ENCODE data around the gene CEP152. TPM values are rescaled to one million over a fixed set of nuclear protein-coding genes. Genes with fewer than 3 reads are reported as not detected.

Gene CEP152
- total RNA-seq, 1 donor from 2014 or later, result 26.2 TPM

- H3K9me3 Mint-ChIP-seq, result peaks cover 13% of the 10 kb centered on the region
- no peak overlapping the region for H3K27ac Mint-ChIP-seq
- DNase-seq (ENCODE audit: low spot score), result no peak
- no peak overlapping the region for H3K4me3 Mint-ChIP-seq (ENCODE audit: low read depth)
- no peaks in the 10 kb centered on the region for H3K4me1 Mint-ChIP-seq (ENCODE audit: low read depth)
- intact Hi-C loops (cut with micrococcal nuclease), result no loop called here
- H3K27me3 Mint-ChIP-seq (ENCODE audit: low read depth), result peaks cover 3% of the 10 kb centered on the region
- no peaks in the 10 kb centered on the region for H3K36me3 Mint-ChIP-seq (ENCODE audit: low read depth)
These were observed 105.5 kb downstream of the CEP152 start for GRCh38 chr15:48705381-48705780.

- Mint-ChIP-seq H3K27me3 (ENCODE audit: low read depth) (no peaks in the 10 kb centered on the region), H3K4me1 (ENCODE audit: low read depth) (no peaks in the 10 kb centered on the region), H3K36me3 (ENCODE audit: low read depth) (no peaks in the 10 kb centered on the region), H3K4me3 (ENCODE audit: low read depth) (no peak overlapping the region), H3K27ac (no peak overlapping the region), H3K9me3 (peaks cover 13% of the 10 kb centered on the region)
- intact Hi-C loops (cut with micrococcal nuclease), result no loop called here
- no peak for DNase-seq (ENCODE audit: low spot score)
These were observed 107.3 kb downstream of the CEP152 start for GRCh38 chr15:48703544-48703943.

- H3K4me3 Mint-ChIP-seq (ENCODE audit: low read depth), result no peak overlapping the region
- intact Hi-C loops (cut with micrococcal nuclease), result no loop called here
- no peaks in the 10 kb centered on the region for H3K27me3 Mint-ChIP-seq (ENCODE audit: low read depth)
- H3K36me3 Mint-ChIP-seq (ENCODE audit: low read depth), result no peaks in the 10 kb centered on the region
- DNase-seq (ENCODE audit: low spot score), result no peak
- peaks cover 13% of the 10 kb centered on the region for H3K9me3 Mint-ChIP-seq
- no peaks in the 10 kb centered on the region for H3K4me1 Mint-ChIP-seq (ENCODE audit: low read depth)
- no peak overlapping the region for H3K27ac Mint-ChIP-seq
These were observed 108.2 kb downstream of the CEP152 start for GRCh38 chr15:48702569-48703236.

- H3K27ac Mint-ChIP-seq, result no peak overlapping the region
These were observed 114.1 kb downstream of the CEP152 start for GRCh38 chr15:48696627-48697312.

GRCh38 chr15:48695827-48696573 lies 114.9 kb downstream of the CEP152 start:
- Mint-ChIP-seq H3K27me3 (ENCODE audit: low read depth) (no peaks in the 10 kb centered on the region), H3K27ac (no peak overlapping the region), H3K36me3 (ENCODE audit: low read depth) (no peaks in the 10 kb centered on the region), H3K4me3 (ENCODE audit: low read depth) (no peak overlapping the region), H3K9me3 (no peaks in the 10 kb centered on the region), H3K4me1 (ENCODE audit: low read depth) (no peaks in the 10 kb centered on the region)
- DNase-seq (ENCODE audit: low spot score), result no peak
- intact Hi-C loops (cut with micrococcal nuclease), result no loop called here

More at GRCh38 chr15:48696627-48697312, 114.1 kb downstream of the CEP152 start:
- Mint-ChIP-seq H3K27me3 (ENCODE audit: low read depth) (no peaks in the 10 kb centered on the region), H3K4me1 (ENCODE audit: low read depth) (no peaks in the 10 kb centered on the region), H3K4me3 (ENCODE audit: low read depth) (no peak overlapping the region), H3K9me3 (no peaks in the 10 kb centered on the region), H3K36me3 (ENCODE audit: low read depth) (no peaks in the 10 kb centered on the region)
- DNase-seq (ENCODE audit: low spot score), result no peak
- intact Hi-C loops (cut with micrococcal nuclease), result no loop called here

GRCh38 chr15:48695088-48695826 lies 115.6 kb downstream of the CEP152 start:
- no peaks in the 10 kb centered on the region for H3K9me3 Mint-ChIP-seq
- no peaks in the 10 kb centered on the region for H3K27me3 Mint-ChIP-seq (ENCODE audit: low read depth)
- no peak overlapping the region for H3K27ac Mint-ChIP-seq
- H3K4me1 Mint-ChIP-seq (ENCODE audit: low read depth), result no peaks in the 10 kb centered on the region
- no peak overlapping the region for H3K4me3 Mint-ChIP-seq (ENCODE audit: low read depth)
- intact Hi-C loops (cut with micrococcal nuclease), result no loop called here
- no peak for DNase-seq (ENCODE audit: low spot score)
- no peaks in the 10 kb centered on the region for H3K36me3 Mint-ChIP-seq (ENCODE audit: low read depth)

GRCh38 chr15:48693484-48693883 lies 117.4 kb downstream of the CEP152 start:
- no peak overlapping the region for H3K4me3 Mint-ChIP-seq (ENCODE audit: low read depth)

GRCh38 chr15:48688493-48688892 lies 122.4 kb downstream of the CEP152 start:
- H3K9me3 Mint-ChIP-seq, result peaks cover 14% of the 10 kb centered on the region
- no peak overlapping the region for H3K4me3 Mint-ChIP-seq (ENCODE audit: low read depth)
- peaks cover 2% of the 10 kb centered on the region for H3K27me3 Mint-ChIP-seq (ENCODE audit: low read depth)
- DNase-seq (ENCODE audit: low spot score), result no peak
- intact Hi-C loops (cut with micrococcal nuclease), result no loop called here
- H3K4me1 Mint-ChIP-seq (ENCODE audit: low read depth), result no peaks in the 10 kb centered on the region
- H3K27ac Mint-ChIP-seq, result no peak overlapping the region
- no peaks in the 10 kb centered on the region for H3K36me3 Mint-ChIP-seq (ENCODE audit: low read depth)

More at GRCh38 chr15:48693484-48693883, 117.4 kb downstream of the CEP152 start:
- no peak for DNase-seq (ENCODE audit: low spot score)
- intact Hi-C loops (cut with micrococcal nuclease), result no loop called here
- Mint-ChIP-seq H3K27ac (no peak overlapping the region), H3K4me1 (ENCODE audit: low read depth) (no peaks in the 10 kb centered on the region), H3K36me3 (ENCODE audit: low read depth) (no peaks in the 10 kb centered on the region), H3K9me3 (no peaks in the 10 kb centered on the region), H3K27me3 (ENCODE audit: low read depth) (no peaks in the 10 kb centered on the region)

Other genes with a start within 250 kb of the CEP152 start
- gene FBN1, start 165.4 kb downstream of the CEP152 start, total RNA-seq, result 0.80 and 1.2 TPM in 2 replicates
- 168 and 202 TPM in 2 replicates for gene EID1, start 67.1 kb upstream of the CEP152 start, total RNA-seq
- 8.3 and 8.9 TPM in 2 replicates for gene SHC4, start 152.8 kb upstream of the CEP152 start, total RNA-seq
- gene SECISBP2L, start 235.4 kb upstream of the CEP152 start, total RNA-seq, result 33.5 and 37.0 TPM in 2 replicates

All from activated T-helper 2 cell treated with anti-CD3 and anti-CD28 coated beads, Interferon-gamma antibody, Interleukin-2, Interleukin-4, amounts not matched to agents 10 μg/mL and 5 μg/mL and 100 μg/mL, durations not matched to agents 14 hours and 24 hours and 36 hours (primary cell).